HG02973 (cell line): ENCODE measurements around the gene MT1HL1.

Source experiments
- ATAC-seq: cut with Tn5 transposase; IDR thresholded peaks from one replicate; pipeline ENCODE4 v1.9.1; 2021; ENCODE audit warnings: moderate library complexity; ENCODE audit not compliant: unreplicated experiment

The MT1HL1 gene

DNA sequence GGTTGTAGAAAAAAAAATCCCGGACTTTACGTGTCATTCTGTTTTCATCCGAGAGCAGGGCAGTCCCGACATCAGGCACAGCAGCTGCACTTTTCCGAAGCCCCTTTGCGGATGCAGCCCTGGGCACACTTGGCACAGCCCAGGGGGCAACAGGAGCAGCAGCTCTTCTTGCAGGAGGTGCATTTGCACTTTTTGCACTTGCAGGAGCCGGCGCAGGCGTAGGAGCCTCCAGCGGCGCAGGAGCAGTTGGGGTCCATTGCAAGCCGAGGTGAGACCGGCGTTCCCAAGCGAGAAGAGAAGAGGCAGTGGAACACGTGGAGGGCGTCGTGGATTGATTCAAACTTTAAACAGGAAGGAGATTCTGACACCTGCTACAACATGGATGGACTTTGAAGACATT, at the start of gene MT1HL1:
MT1HL1 (minus strand) TSS at position 326 of the 400 bp plus-strand sequence; CDS start at position 257, 69 bp downstream.
- no peak for ATAC-seq

DNA sequence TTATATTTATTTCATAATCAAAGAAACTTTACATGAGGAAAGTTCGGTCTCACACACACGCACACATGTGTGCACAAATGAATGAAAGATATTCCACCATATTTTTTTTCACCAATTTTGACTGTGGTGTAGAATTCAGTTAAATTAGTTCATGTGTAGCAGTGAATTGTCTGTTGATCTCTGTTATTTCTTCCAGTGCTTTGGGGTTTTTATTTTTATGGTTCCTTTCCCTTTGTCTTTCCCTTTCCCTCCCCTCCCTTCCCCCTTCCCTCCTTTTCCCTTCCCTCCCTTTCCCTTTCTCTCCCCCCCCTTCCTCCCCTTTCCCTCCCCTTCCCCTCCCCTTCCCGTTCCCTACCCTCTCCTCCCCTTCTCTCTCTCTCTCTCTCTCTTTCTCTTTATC, 46.7 kb upstream of the MT1HL1 start:
- ATAC-seq, result no peak

DNA sequence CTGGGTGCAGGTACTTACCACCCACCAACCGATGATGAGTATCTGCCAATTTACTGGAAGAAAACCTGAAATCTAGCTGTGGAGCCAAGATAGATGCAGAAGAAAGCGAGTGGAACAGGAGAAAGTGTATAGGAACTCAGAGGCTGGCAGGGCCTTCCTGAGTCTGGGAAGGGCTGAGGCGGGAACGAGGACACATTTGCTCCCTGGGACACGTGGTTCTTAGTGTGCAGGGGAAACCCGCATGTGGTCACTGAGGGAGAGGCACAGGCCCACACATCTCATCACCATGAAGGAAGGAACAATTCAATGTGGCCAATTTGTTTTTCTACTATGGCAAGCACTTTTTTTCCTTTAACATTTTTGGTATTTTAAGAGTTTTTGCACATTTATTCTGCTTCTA, 45.9 kb upstream of the MT1HL1 start:
- ATAC-seq, result no peak

DNA sequence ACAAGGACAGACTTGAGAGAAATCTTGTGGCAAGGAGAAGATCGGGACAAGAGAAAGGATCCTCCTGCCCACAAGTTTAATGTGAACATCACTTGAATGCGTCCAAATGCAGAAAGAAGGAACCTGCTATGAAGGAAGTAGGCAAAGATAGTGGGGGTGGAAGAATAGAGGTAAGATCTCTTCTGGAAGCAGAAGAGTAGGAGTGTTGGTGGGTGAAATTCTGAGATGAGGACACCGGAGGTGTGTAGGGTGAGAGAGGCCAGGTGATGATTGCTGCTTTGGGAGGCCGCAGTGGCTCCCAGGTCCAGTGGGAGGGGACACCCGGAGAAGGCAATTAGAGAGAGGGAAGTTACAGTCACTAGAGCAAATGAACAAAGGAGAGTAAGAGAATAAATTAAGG, 44.6 kb upstream of the MT1HL1 start:
- no peak for ATAC-seq

DNA sequence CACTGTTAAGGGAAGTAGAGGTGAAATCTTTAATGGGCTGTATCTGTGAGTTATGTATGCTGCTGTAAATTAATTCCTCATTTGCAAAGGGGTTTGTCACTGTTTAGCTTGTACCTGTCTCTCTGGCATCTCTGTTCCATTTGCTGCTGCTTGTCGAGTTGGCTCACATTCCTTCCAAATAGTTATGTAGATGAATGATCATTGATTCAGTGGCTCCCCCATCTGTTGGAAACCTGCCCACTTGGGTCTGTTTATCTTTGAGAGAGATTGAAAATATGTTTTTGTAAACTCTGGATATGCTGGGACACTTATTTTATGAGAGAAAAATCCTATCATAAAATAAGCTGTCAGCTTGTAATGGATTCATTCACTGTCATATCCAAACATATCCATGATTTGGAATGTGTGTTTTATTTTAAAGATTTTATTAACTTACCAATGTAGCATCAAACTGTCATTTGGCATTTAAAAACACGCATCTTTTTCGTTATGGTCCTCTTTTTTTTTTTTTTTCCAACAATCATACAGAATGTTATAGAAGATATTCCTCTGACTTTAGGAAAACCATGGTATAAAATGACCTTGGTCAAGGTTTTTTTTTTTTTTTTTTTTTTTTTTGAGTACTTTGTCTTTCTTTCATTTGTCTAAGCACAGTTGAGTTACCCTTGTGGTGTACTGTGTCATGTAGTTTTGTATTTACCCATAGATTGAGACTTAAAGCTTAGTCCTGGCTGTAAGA, 41.2 kb upstream of the MT1HL1 start:
- ATAC-seq, result no peak

DNA sequence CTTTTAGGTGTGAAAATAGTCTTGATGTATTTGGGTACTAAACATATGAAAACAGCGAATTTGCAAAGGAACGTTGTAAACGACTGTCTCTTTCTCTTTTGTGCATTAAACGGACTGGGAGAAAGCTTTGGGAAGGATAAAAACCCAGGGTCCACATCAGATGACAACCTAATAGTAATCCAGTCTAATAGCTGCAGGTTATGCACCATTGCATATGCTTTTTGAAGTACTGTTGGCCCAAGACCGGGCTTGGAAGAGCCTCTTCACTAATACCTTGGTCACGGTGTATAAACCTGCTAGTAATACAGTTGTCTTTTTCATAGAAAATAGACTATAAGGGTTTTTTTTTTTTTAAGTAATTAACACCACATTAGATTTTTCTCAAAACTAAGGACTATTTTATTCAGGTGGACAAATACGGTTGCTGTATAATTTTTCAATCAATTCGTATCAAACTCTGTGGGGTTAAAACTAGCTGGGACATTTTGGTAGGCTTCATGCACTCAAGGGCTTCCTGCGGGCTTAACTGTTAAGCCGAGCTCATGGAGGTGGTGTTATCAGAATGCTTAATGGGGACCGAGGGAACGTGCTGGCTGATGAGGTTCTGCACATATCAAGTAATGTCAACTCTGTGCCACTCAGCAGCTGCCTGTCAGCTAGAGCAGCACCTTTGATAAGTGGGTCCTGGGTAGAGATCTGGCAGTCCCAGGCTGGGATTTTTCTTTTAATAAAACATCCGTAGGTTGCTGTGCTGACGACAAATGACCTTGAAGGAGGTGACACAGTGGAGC, 39.8 kb upstream of the MT1HL1 start:
- no peak for ATAC-seq

DNA sequence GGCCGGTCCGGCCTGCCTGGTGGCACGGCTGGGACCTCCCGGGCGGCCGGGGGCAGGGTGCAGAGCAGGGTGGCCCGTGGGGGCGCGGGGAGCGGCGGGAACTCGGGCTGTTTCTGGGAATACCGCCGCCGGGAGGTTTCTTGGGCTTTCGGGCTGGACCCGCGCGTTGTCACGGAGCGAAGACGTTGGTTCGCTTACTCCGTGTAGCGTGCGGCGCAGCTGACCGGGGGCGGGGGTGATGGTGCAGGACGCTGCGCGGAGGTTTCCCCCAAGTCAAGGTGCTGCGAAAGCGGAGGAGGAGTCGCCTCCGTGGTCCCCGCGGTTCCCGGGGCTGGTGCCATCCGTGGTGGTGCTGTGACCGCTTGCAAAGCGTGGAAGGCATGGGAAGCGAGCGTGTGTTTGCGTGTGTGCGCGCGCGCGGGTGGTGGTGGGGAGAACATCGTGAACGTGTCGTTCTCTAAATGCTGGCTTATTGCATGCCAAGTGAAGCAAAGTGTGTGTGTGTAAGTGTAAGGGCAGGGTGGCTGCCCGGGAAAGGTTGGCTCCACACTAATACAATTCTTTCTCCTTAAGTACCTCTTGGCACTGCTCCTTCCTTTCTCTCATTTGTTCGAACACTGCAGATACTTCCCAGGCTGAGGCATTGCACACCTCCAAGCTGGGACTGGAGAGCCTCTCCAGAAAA, 38.8 kb upstream of the MT1HL1 start:
- no peak for ATAC-seq

DNA sequence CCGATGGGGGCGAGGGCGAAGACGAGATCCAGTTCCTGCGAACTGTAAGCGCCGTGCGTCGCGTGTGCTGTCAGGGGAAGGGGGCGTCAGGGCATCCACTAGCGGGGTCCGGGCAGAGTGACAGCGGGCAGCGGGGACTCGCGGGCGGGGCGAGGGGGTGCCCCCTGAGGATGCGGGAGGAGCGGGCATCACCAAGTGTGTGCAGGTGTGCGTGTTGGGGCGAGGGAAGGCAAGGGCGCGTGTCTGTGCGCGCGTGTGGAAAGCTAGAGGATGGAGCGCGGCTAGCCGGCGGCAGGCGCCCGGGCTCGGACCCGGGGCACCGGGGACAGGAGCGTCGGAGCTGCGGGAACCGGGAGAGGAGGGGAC, 38.3 kb upstream of the MT1HL1 start:
- no peak for ATAC-seq

DNA sequence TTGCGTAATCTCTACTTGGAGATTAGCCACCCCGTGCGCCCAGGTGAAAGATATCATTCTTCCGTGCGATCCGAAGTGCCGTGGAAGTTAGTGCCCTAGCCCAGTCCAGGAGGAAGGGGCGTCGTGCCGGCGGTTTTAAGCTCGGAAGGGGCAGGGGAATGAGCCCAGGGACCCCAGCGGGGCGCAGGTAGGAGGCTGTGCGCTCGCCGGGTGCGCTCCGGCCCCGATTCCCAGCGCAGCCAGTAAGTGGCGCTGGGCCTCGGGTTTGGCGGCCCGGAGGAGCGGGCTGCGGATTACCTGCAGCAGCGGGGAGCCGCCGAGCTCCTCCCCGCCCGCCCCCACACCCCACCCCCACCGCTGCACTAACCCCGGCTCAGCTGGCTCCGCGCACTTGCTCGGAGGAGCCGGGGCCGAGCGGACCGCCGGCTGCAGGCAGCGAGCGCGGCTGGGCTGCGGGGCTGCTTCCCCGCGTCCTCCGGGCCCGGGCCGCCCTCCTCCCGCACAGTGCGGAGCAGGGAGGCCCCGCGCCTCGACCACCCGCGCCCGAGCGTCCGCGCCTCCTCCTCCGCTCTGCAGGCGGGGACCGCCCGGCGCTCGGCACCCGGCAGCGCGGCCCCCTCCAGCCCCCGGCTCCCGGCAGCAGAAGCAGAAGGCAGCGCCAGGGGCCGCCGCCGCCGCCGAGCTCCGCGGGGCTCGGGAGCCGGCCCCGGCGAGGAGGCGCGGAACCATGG, 37.7 kb upstream of the MT1HL1 start, which contains the start of gene RYR2:
RYR2 (plus strand) TSS at position 390 of the 731 bp plus-strand sequence; CDS start at position 728, 338 bp downstream.
- no peak for ATAC-seq

DNA sequence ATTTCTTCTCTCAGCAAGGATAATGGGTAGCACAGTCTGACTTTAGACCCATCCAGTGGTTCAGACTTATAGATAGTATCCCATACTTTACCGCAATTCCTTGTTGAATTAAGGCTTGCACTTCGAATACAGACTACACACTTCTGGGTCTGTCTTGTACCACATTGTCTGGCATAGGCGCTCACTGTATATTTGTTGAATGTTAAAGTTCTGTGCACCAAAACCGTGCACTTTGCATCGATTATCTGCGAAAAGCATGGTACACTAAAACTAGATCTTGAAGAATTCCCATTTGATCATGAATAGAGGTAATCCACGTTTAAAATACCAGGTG, 37.2 kb upstream of the MT1HL1 start:
- no peak for ATAC-seq

DNA sequence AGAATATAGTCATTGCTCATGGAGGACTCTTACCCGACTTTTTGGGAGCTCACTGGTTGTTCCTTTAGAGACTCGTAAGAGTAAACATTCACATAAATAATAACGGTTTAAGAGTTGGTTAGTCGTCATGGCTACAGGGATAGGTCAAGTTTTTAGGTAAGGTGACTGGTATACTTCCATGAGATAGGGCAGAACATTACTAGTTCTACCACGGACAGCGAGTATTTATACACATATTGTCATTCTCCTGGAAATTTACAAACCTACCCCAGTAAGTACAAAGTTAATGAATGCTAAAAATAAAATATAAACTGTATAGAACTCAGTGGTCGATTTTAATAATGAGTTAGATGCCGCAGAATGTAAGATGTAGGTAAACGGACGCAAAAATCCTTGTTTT, 36.6 kb upstream of the MT1HL1 start:
- no peak for ATAC-seq

DNA sequence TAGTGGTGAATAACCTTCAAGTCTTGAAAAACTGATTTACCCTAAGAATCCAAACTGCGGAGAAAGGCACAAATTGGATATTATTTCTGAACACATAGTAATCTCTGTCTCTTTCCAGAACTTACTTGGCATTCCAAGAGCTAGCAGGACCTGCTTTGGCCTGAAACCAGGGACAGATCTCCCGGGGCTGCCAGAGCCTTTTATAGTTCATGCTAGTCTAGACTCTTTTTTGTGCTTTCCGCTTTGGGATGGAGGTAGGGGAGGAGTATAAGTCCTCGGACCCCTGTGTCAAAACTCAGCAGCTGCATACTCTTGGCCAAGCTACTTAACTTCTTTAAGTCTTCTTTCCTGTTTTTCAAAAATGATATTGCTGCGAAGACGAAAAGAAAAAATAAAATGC, 34.0 kb upstream of the MT1HL1 start:
- no peak for ATAC-seq

DNA sequence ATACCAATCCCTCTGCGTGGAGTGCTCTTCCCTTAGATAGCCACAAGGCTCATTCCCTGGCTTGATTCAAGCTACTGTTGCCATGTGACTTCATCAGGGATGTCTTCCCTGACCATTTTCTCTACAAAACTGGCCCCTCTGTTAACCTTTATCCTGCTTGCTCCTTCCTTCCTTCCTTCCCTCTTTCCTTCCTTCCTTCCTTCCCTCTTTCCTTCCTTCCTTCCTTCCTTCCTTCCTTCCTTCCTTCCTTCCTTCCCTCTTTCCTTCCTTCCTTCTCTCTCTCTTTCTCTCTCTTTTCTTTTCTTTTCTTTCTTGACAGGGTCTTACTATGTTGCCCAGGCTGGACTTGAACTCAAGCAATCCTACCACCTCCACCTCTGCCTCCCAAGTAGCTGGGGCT, 31.5 kb upstream of the MT1HL1 start:
- no peak for ATAC-seq

DNA sequence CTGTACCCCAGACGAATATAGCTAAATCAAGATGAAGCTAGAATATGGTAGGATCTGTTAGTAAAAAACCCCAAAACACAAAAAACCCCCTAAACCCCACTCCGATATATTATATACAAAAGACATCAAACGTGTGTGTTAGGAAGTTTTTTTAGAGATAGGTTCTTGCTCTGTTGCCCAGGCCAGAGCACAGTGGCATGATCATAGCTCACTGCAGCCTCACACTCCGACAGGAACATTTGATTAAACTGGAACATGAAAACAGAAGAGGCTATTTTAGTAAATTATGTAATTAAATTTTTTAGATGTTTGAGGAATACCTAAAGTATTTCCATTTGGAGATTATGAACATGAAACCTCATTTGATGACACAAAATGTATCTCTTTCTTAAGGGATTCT, 29.6 kb upstream of the MT1HL1 start:
- no peak for ATAC-seq

DNA sequence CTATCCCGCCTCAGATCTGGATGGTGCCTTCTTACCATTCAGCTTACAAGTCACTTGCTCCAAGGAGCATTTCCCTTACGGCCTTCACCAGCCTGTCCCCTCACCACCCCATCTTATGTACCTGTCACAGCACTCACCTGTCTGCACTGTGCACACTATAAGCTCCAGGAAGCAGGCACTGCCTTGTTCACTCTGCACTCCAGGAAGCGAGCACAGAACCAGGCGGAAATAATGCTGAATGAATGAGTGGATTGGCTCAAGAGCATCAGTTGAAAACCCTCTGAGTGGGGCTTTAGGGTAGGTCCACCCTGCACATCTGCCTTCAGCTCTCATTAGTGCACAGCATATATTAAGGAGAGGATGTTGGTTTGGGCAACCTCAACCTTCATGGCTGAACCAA, 28.8 kb upstream of the MT1HL1 start:
- ATAC-seq, result no peak

DNA sequence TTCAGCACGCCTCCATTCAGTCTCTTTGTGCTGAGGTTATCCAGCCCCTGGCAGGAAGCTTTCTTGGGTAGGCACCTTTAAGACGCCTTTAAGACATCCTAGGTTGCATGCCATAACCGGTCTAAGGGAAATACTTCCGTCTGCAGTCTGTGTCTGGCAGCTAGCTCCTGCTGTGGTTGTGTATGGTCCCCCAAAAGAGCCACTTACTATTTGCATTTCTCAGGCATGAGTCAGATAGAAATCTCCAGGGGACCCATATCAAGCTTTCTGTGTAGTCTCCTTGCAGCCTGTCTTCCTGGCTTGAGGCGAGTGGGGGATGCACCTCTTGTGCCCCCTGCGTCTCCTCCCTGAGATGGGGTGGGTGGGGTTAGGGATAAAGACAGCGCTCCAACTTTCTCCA, 27.8 kb upstream of the MT1HL1 start:
- ATAC-seq, result peak; percentile 91

DNA sequence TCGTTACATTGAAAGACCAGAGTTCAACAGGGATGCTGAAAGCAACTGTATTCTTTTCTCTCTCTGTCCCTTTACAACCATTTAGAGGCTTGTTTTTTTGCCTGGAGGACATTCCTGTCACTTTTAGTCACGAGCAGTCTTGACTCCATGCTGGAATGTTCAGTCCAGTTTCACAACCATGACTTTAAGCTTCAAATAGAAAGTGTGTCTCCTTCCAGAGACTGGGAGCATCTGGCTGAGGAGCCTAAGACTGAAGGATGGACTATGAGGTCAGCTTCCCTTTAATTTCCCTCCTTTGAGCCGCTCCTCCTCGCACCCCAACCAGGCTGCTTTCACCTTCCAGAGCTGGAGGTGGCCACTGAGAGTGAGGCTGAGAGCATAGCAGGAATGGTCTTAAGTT, 27.2 kb upstream of the MT1HL1 start:
- ATAC-seq, result no peak

DNA sequence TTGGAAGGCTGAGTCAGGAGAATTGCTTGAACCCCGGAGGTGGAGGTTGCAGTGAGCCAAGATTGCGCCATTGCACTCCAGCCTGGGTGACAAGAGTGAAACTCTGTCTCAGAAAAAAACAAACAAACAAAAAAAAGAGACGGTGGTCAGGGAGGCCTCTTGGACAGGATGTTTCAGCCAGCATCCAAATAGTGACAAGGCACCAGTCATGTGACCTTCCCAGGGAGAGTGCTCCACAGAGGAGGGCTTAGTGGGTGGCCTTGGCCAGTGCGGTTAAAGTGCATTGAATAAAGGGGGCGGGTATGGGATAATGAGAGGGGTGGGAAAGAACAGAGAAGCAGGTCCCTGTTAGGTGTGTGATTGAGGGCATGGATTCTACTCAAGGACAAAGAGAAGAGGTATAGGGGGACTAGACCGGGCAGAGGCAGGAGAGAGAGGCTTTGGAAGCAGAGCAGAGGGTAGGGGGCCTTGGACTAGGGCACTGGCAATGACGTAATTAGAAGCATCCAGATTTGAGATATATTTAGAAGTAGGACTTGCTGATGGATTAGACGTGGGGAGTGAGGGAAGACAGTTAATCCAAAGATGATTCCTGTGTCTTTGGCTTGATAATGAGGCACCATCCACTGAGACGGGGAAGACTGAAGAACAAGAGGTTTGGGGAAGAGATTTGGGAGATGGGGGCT, 25.8 kb upstream of the MT1HL1 start:
- no peak for ATAC-seq

DNA sequence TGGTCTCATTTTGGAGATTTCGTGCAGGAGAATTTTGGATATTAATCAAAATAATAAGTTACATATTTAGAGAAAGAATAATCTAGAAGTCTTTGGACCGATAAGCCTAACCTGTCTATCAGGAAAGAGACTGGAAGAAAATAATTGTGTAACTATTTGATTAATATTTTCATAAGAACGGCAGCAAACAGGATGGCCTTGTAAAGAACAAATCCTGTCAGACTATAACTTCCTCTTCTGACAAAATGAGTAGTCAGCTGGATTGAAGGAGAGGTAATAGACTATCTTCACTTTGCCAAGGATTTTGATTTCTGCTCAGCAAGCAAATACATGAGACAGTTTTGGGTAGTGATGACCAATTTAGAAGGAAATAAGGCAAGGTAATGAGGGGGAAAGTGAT, 25.0 kb upstream of the MT1HL1 start:
- no peak for ATAC-seq

DNA sequence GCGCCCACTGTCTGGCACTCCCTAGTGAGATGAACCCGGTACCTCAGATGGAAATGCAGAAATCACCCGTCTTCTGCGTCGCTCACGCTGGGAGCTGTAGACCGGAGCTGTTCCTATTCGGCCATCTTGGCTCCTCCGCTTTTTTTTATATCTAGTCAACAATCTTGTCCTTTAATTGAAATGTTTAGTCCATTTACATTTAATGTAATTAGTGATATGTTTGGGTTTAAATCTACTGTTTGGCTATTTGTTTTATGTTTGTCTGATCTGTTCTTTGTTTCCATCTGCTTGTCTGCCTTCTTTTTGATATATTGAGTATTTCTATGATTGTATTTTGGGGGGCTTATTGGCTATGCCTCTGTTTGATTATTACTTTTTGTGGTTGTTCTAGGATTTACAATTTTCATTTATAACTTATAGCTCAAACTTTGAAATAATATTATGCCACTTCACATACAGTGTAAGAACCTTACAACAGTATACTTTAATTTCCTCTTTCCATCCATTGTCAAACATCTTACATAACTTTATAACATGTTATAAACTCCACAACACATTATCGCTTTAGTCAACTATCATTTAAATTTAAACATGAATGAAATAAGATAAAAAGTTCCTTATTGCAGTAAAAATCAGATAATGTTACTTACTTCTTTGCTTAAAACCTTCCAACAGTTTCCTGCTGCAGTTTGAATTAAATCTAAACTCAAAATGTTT, 21.3 kb upstream of the MT1HL1 start:
- ATAC-seq, result no peak
